MM.1S (cell line): ENCODE data around the gene MAD1L1.
"Not testable (repeated sequence)": the region's sequence is repeated elsewhere in the genome, so short reads cannot be mapped to it uniquely, and the experiment has no call there.

Source experiments
- DNase-seq: peaks from one replicate; pipeline ENCODE4 v3.0.0-alpha.2; 2015
- H2AFZ ChIP-seq: fragments of 300-600 bp; sonication (generic); 2 replicates; pipeline ENCODE4 v1.6.0; 2016; ENCODE audit warnings: antibody characterized with exemption, low read length
- H3F3A ChIP-seq: fragments of 300-600 bp; sonication (generic); 2 replicates; pipeline ENCODE4 v1.6.1; 2016; ENCODE audit warnings: mild to moderate bottlenecking, antibody characterized with exemption, low read length, moderate library complexity, mixed read lengths; ENCODE audit not compliant: insufficient read depth
- H3K27ac ChIP-seq: fragments of 300-600 bp; sonication (generic); 2 replicates; pipeline ENCODE4 v1.5.1; 2016; ENCODE audit warnings: mild to moderate bottlenecking, low read length
- H3K27me3 ChIP-seq: fragments of 300-600 bp; sonication (generic); replicated peaks from 2 replicates; pipeline ENCODE4 v1.6.0; 2016; ENCODE audit warnings: low read length; ENCODE audit not compliant: insufficient read depth
- H3K36me3 ChIP-seq: fragments of 300-600 bp; sonication (generic); replicated peaks from 2 replicates; pipeline ENCODE4 v1.6.1; 2016; ENCODE audit warnings: mild to moderate bottlenecking, low read length, mixed read lengths; ENCODE audit not compliant: insufficient read depth
- H3K4me1 ChIP-seq: fragments of 300-600 bp; sonication (generic); 2 replicates; pipeline ENCODE4 v1.6.1; 2016; ENCODE audit warnings: low read length, mixed read lengths
- H3K4me2 ChIP-seq: fragments of 300-600 bp; sonication (generic); 2 replicates; pipeline ENCODE4 v1.6.0; 2016; ENCODE audit warnings: low read depth, low read length
- H3K4me3 ChIP-seq: fragments of 300-600 bp; sonication (generic); 2 replicates; pipeline ENCODE4 v1.5.1; 2016; ENCODE audit warnings: low read length, mixed read lengths
- H3K79me2 ChIP-seq: fragments of 300-600 bp; sonication (generic); 2 replicates; pipeline ENCODE4 v1.6.1; 2016; ENCODE audit warnings: mixed run types, low read length, mixed read lengths
- H3K9ac ChIP-seq: fragments of 300-600 bp; sonication (generic); 2 replicates; pipeline ENCODE4 v1.6.1; 2016; ENCODE audit warnings: low read length, mixed read lengths
- H3K9me2 ChIP-seq: fragments of 300-600 bp; sonication (generic); replicated peaks from 2 replicates; pipeline ENCODE4 v1.6.1; 2016; ENCODE audit warnings: mild to moderate bottlenecking, low read length, mixed read lengths; ENCODE audit not compliant: insufficient read depth
- H3K9me3 ChIP-seq: fragments of 300-600 bp; sonication (generic); replicated peaks from 2 replicates; pipeline ENCODE4 v1.6.1; 2016; ENCODE audit warnings: mild to moderate bottlenecking, low read length, mixed read lengths; ENCODE audit not compliant: insufficient read depth
- H4K20me1 ChIP-seq: fragments of 300-600 bp; sonication (generic); 2 replicates; pipeline ENCODE4 v1.6.1; 2016; ENCODE audit warnings: mild to moderate bottlenecking, low read length, moderate library complexity, mixed read lengths; ENCODE audit not compliant: insufficient read depth
- EZH2 ChIP-seq: fragments of 300-600 bp; sonication (generic); optimal IDR thresholded peaks from 2 replicates; pipeline ENCODE3; 2017; ENCODE audit warnings: low read depth, mild to moderate bottlenecking, antibody characterized with exemption, low read length, mixed read lengths
- EZH2phosphoT487 ChIP-seq: fragments of 300-600 bp; sonication (generic); IDR thresholded peaks from 2 replicates; pipeline ENCODE4 v1.6.1; 2018; ENCODE audit warnings: antibody characterized with exemption, low read length
- TF ChIP-seq, protein P1 (sequence below): fragments of 300-600 bp; sonication (generic); IDR thresholded peaks from 2 replicates; pipeline ENCODE4 v1.5.1; 2016; ENCODE audit warnings: antibody characterized with exemption, low read length, mixed read lengths

MAD1L1 gene

DNA sequence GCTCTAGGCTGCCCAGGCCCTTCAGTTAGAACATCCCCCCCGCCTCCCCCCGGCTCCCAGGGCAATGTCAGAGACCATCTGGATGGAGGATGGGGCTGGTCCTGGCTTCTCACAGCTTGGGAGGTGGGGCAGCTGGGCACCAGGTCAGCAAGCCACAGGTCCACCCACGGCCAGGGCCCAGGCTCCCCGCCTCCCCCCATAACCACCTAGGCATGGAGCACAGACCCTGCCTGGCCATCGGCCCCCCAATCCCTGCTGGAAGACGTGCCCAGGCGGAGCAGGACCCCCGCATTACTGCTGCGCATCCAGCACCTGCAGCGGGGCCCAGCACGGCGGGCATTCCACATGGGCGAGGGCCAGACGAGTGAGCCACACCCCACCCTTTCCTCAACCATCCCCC lies 393.0 kb downstream of the MAD1L1 start:
- H3K27ac ChIP-seq, result no peak overlapping the region
- no peak overlapping the region for H2AFZ ChIP-seq
- H3K27me3 ChIP-seq, result no peaks in the 10 kb centered on the region
- TF ChIP-seq EZH2phosphoT487 (no peak), EZH2 (no peak)
- TF ChIP-seq, protein P1, sequence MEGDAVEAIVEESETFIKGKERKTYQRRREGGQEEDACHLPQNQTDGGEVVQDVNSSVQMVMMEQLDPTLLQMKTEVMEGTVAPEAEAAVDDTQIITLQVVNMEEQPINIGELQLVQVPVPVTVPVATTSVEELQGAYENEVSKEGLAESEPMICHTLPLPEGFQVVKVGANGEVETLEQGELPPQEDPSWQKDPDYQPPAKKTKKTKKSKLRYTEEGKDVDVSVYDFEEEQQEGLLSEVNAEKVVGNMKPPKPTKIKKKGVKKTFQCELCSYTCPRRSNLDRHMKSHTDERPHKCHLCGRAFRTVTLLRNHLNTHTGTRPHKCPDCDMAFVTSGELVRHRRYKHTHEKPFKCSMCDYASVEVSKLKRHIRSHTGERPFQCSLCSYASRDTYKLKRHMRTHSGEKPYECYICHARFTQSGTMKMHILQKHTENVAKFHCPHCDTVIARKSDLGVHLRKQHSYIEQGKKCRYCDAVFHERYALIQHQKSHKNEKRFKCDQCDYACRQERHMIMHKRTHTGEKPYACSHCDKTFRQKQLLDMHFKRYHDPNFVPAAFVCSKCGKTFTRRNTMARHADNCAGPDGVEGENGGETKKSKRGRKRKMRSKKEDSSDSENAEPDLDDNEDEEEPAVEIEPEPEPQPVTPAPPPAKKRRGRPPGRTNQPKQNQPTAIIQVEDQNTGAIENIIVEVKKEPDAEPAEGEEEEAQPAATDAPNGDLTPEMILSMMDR, result no peak
- H3K9me2 ChIP-seq, result no peaks in the 10 kb centered on the region
- H3K4me2 ChIP-seq, result no peak overlapping the region
- no peak for DNase-seq
- H3K9me3 ChIP-seq, result no peaks in the 10 kb centered on the region
- no peaks in the 10 kb centered on the region for H3F3A ChIP-seq
- H3K4me3 ChIP-seq, result no peak overlapping the region
- no peaks in the 10 kb centered on the region for H4K20me1 ChIP-seq
- H3K36me3 ChIP-seq, result no peaks in the 10 kb centered on the region
- no peaks in the 10 kb centered on the region for H3K79me2 ChIP-seq
- H3K4me1 ChIP-seq, result no peaks in the 10 kb centered on the region
- H3K9ac ChIP-seq, result no peak overlapping the region

- H3K4me3 ChIP-seq, H3K27me3 ChIP-seq, DNase-seq, H3F3A ChIP-seq, H2AFZ ChIP-seq, H3K79me2 ChIP-seq, H3K9me3 ChIP-seq, H3K27ac ChIP-seq, H3K4me2 ChIP-seq, H3K9ac ChIP-seq, H3K4me1 ChIP-seq, H3K36me3 ChIP-seq, H4K20me1 ChIP-seq, H3K9me2 ChIP-seq: not testable (repeated sequence)
Measured at GRCh38 chr7:1838911-1839531, 393.7 kb downstream of the MAD1L1 start.

DNA sequence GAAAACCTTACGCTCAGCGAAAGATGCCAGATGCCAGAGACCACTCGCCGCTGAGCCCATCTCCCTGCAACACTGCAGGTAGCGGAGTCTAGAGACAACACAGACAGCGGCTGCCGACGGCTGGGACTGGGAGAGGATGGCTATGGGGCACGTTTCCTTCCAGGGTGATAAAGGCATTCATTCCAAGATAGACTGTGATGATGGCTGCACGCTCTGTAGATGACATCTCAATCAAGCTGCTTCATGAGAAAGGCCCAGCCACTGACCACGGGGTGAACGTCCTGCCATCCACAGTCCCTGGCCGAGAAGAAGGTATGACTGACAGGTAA lies 394.2 kb downstream of the MAD1L1 start:
- H3K36me3 ChIP-seq, H3K9ac ChIP-seq, H3F3A ChIP-seq, H3K4me3 ChIP-seq, H3K27ac ChIP-seq, H3K27me3 ChIP-seq, H3K4me2 ChIP-seq, H2AFZ ChIP-seq, DNase-seq, H3K9me2 ChIP-seq, H4K20me1 ChIP-seq, H3K9me3 ChIP-seq, H3K4me1 ChIP-seq, H3K79me2 ChIP-seq: not testable (repeated sequence)

- not testable (repeated sequence) for H3K36me3 ChIP-seq, H3K9ac ChIP-seq, H3K4me2 ChIP-seq, H3K9me3 ChIP-seq, H3K4me3 ChIP-seq, H3K27me3 ChIP-seq, H4K20me1 ChIP-seq, H3K4me1 ChIP-seq, H3F3A ChIP-seq, DNase-seq, H3K9me2 ChIP-seq, H3K79me2 ChIP-seq, H3K27ac ChIP-seq, H2AFZ ChIP-seq
Measured at GRCh38 chr7:1837696-1838543, 394.8 kb downstream of the MAD1L1 start.

- H3K4me2 ChIP-seq, DNase-seq, H3K27ac ChIP-seq, H3K9me3 ChIP-seq, H3F3A ChIP-seq, H3K27me3 ChIP-seq, H4K20me1 ChIP-seq, H3K4me3 ChIP-seq, H3K4me1 ChIP-seq, H3K79me2 ChIP-seq, H3K9me2 ChIP-seq, H3K9ac ChIP-seq, H2AFZ ChIP-seq, H3K36me3 ChIP-seq: not testable (repeated sequence)
Measured at GRCh38 chr7:1831933-1832535, 400.7 kb downstream of the MAD1L1 start.

DNA sequence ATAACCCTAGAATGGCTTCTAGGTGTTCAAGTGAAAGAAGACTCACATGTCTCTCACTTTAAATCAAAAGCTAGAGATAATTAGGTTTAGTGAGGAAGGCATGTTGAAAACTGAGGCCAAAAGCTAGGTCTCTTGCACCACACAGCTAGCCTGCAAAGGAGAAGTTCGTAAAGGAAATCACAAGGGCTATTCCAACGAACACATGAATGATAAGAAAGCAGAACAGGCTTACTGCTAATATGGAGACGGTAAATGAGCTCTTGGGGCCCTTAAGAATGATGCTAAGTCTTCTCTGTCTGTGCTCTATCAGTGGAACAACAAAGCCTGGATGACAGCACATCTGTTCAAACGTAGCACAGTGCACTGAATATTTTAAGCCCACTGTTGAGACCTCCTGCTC lies 401.3 kb downstream of the MAD1L1 start:
- H3K4me1 ChIP-seq, H3K9me2 ChIP-seq, H3K4me2 ChIP-seq, DNase-seq, H4K20me1 ChIP-seq, H2AFZ ChIP-seq, H3F3A ChIP-seq, H3K4me3 ChIP-seq, H3K27ac ChIP-seq, H3K79me2 ChIP-seq, H3K36me3 ChIP-seq, H3K27me3 ChIP-seq, H3K9ac ChIP-seq, H3K9me3 ChIP-seq: not testable (repeated sequence)

- not testable (repeated sequence) for H3K27me3 ChIP-seq, H2AFZ ChIP-seq, H3K27ac ChIP-seq, H3K9me3 ChIP-seq, H3K36me3 ChIP-seq, H3K9me2 ChIP-seq, H3F3A ChIP-seq, H4K20me1 ChIP-seq, DNase-seq, H3K79me2 ChIP-seq, H3K9ac ChIP-seq, H3K4me1 ChIP-seq, H3K4me3 ChIP-seq, H3K4me2 ChIP-seq
Measured at GRCh38 chr7:1829668-1830067, 403.1 kb downstream of the MAD1L1 start.
